Measurements from ENCODE around the gene SDK1. TPM values are rescaled to one million over a fixed set of nuclear protein-coding genes. Genes with fewer than 3 reads are reported as not detected.

The SDK1 gene
- total and polyA plus RNA-seq, 7 donors, result 0.31 to 2.4 (median 1.3) TPM

DNA sequence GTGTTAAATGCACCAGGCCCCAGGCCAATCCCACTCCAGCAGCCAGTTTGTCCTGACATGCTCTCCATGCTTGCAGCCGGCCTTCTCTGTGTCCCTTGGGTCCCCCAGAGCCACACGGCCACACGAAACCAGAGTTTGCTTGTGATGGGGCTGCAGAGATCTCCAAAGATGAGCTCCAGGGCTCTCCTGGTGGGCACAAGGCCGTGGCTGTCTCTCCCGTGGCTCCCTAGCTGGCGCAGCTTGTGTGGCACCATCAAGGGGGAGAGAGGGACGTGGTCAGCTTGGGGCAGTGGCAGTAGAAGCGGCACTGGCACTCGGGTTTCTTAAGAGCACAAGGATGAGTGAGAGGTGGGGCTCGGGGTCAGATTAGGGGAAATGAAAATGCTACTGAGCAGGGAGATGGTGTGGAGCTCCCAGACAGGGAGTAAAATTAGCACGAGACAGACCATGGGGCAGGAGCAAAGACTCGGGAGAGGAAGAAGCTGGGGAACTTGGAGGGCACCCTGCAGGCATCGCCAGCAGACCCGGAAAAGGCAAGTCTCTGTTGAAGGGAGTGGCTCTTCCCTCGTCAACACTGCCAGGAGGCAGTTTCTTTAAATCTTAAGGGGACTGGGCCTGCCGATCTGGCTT is 808.5 kb downstream of the SDK1 start:
- no peak for DNase-seq
- TF ChIP-seq, protein P1, sequence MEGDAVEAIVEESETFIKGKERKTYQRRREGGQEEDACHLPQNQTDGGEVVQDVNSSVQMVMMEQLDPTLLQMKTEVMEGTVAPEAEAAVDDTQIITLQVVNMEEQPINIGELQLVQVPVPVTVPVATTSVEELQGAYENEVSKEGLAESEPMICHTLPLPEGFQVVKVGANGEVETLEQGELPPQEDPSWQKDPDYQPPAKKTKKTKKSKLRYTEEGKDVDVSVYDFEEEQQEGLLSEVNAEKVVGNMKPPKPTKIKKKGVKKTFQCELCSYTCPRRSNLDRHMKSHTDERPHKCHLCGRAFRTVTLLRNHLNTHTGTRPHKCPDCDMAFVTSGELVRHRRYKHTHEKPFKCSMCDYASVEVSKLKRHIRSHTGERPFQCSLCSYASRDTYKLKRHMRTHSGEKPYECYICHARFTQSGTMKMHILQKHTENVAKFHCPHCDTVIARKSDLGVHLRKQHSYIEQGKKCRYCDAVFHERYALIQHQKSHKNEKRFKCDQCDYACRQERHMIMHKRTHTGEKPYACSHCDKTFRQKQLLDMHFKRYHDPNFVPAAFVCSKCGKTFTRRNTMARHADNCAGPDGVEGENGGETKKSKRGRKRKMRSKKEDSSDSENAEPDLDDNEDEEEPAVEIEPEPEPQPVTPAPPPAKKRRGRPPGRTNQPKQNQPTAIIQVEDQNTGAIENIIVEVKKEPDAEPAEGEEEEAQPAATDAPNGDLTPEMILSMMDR (IDR thresholded peaks at IDR 0.05), result no peak
- no peak for ATAC-seq
- no peak overlapping the region for H3K27ac ChIP-seq
- WGBS, 3 donors, result 65 to 69% (median 66%) methylated on average over 16 of the region's 16 CpGs
- intact Hi-C loops (cut with DNase I), result no loop called here
- H3K9me3 ChIP-seq, result no peaks in the 10 kb centered on the region
- H3K4me1 ChIP-seq, result no peaks in the 10 kb centered on the region
- no peaks in the 10 kb centered on the region for H3K27me3 ChIP-seq (ENCODE audit: insufficient read depth in 3 of 3, low read length in 2 of 3)
- H3K36me3 ChIP-seq (ENCODE audit: insufficient read depth in 1 of 2, low read depth in 1 of 2), result no peaks in the 10 kb centered on the region
- no peak overlapping the region for H3K4me3 ChIP-seq

DNA sequence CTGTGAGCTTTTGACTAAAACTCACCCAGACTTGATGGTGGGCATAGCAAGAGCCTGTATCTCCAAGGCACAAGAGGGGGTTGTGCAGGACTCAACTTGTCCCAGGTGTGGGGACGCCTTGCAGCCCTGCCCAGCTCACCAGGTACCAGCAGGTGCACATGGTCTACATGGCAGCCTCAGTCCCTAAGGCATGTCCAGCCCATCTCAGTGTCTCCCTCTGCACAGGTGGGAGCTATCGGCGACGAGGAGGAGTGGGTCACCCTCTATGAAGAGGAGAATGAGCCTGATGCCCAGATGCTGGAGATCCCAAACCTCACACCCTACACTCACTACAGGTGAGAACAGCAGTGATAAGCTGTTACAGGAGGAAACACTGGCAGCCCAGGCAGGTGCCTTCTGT is 809.4 kb downstream of the SDK1 start:
- WGBS, 3 donors, result 88 to 95% (median 95%) methylated on average over 4 of the region's 4 CpGs
- Histone ChIP-seq H3K9me3 (no peaks in the 10 kb centered on the region), H3K27me3 (ENCODE audit: insufficient read depth in 3 of 3, low read length in 2 of 3) (no peaks in the 10 kb centered on the region), H3K36me3 (ENCODE audit: insufficient read depth in 1 of 2, low read depth in 1 of 2) (no peaks in the 10 kb centered on the region), H3K4me3 (no peak overlapping the region), H3K4me1 (no peaks in the 10 kb centered on the region), H3K27ac (no peak overlapping the region)
- DNase-seq, result no peak
- TF ChIP-seq, protein P1 (IDR thresholded peaks at IDR 0.05), result no peak
- ATAC-seq, result no peak
- intact Hi-C loops (cut with DNase I), result no loop called here

DNA sequence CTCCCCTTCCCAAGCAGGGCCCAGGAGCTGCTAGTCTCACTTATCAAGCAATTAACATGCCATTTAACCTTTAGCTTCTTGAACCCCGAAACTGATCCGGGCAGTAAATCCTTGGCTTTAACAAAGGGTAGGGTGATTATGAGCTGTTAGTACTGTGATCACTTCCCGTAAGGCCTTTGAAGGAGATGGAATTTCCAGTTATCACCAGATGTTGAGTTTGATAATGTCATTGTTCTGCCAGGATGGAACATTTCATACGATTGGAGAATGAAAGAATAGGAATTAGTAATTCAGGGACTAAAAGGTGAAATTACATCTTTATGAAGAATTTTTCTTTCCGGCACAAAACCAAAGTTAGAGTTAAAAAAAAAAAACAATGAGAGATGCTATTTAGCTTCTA is 810.1 kb downstream of the SDK1 start:
- Histone ChIP-seq H3K27ac (no peak overlapping the region), H3K27me3 (ENCODE audit: insufficient read depth in 3 of 3, low read length in 2 of 3) (no peaks in the 10 kb centered on the region), H3K4me1 (no peaks in the 10 kb centered on the region), H3K4me3 (no peak overlapping the region), H3K9me3 (no peaks in the 10 kb centered on the region), H3K36me3 (ENCODE audit: insufficient read depth in 1 of 2, low read depth in 1 of 2) (no peaks in the 10 kb centered on the region)
- ATAC-seq (no peak), DNase-seq (no peak)
- WGBS, 3 donors, result 47 to 53% (median 50%) methylated on average over 5 of the region's 5 CpGs
- intact Hi-C loops (cut with DNase I), result no loop called here
- TF ChIP-seq, protein P1 (IDR thresholded peaks at IDR 0.05), result no peak

DNA sequence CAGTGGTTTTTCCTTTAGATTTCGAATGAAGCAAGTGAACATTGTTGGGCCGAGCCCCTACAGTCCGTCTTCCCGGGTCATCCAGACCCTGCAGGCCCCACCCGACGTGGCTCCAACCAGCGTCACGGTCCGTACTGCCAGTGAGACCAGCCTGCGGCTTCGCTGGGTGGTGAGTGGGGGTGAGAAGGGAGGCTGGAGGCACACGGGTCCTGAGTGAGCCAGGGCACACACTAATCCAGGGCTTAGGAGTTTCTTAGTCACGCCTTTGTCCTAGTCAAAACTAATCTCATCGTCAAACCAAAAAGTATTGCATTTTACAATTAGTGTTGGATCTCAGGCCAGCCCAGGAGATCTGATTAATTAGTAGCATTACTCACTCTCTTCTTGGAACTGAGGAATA is 812.2 kb downstream of the SDK1 start:
- no peak for DNase-seq
- intact Hi-C loops (cut with DNase I), result no loop called here
- 66 to 73% (median 69%) methylated on average over 14 of the region's 14 CpGs for WGBS, 3 donors

More for the DNA sequence above, 812.2 kb downstream of the SDK1 start:
- Histone ChIP-seq H3K9me3 (no peaks in the 10 kb centered on the region), H3K36me3 (ENCODE audit: insufficient read depth in 1 of 2, low read depth in 1 of 2) (no peaks in the 10 kb centered on the region), H3K27ac (no peak overlapping the region), H3K4me3 (no peak overlapping the region), H3K27me3 (ENCODE audit: insufficient read depth in 3 of 3, low read length in 2 of 3) (no peaks in the 10 kb centered on the region), H3K4me1 (no peaks in the 10 kb centered on the region)
- TF ChIP-seq, protein P1 (IDR thresholded peaks at IDR 0.05), result no peak
- no peak for ATAC-seq

All from psoas muscle (tissue), 8 donors.